ENCODE measurements around the gene LAMA2. TPM values are rescaled to one million over a fixed set of nuclear protein-coding genes. Genes with fewer than 3 reads are reported as not detected.

Gene LAMA2
- total RNA-seq, 4 donors from 2014 or later = 15.4 to 55.3 (median 38.7) TPM

DNA sequence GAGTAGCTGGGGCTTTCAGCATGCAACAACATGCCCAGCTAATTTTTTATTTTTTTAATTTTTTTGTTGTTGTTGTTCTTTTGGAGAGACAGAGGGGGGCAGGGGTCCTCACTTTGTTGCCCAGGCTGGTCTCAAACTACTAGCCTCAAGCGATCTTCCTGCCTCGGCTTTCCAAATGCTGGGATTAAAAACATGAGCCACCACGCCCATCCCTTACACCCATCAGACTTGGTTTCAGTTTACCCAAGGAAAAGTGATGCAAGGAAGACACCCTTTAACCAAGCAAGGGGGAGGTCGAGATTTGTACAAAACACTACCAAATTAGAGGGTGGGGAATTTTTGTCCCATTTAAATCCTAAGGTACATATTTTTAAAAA is 616.9 kb downstream of the LAMA2 start:
- TF ChIP-seq POLR2A (IDR thresholded peaks at IDR 0.05) = no peak
- TF ChIP-seq, protein P1, sequence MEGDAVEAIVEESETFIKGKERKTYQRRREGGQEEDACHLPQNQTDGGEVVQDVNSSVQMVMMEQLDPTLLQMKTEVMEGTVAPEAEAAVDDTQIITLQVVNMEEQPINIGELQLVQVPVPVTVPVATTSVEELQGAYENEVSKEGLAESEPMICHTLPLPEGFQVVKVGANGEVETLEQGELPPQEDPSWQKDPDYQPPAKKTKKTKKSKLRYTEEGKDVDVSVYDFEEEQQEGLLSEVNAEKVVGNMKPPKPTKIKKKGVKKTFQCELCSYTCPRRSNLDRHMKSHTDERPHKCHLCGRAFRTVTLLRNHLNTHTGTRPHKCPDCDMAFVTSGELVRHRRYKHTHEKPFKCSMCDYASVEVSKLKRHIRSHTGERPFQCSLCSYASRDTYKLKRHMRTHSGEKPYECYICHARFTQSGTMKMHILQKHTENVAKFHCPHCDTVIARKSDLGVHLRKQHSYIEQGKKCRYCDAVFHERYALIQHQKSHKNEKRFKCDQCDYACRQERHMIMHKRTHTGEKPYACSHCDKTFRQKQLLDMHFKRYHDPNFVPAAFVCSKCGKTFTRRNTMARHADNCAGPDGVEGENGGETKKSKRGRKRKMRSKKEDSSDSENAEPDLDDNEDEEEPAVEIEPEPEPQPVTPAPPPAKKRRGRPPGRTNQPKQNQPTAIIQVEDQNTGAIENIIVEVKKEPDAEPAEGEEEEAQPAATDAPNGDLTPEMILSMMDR (IDR thresholded peaks at IDR 0.05) = no peak

DNA sequence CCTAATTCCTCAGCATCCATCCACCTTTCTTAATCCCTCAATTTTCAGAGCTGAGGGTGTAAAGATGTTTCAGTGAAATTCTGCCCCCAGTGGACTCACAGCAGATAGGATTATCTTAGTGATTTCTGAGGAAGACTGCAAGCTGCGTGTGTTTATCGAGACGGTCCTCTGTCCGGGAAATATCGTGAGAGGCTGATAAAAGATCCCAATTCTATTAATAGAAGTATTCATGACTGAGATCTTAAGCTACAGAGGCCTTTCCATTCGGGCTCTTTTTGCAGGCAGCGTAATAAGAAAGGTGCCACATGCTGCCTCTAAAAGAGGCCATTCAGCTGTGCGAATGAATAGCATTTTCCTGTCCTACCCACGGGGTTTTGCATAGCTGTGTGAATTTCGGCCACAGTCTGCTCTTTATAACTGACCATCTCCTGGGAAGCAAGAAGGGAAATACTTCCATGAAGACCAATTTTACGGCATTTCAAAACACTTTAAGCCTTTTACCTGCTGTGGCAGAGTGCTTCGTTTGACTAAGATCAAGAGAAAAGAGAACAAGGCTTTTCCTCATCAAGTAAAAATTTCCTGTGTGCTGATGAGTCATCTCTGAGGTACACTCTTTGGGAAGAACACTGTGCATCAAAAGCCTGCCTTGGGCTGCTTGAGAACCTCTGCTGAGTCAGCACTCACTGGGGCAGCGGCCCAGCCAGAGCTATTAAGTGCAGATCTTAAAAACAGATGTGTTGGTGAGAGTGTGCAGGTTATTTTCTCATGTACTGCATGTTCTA is 618.2 kb downstream of the LAMA2 start:
- DNase-seq = peak in 1 of 3 donors; percentile 58
- Histone ChIP-seq H3K27ac (no peak overlapping the region), H3K36me3 (no peaks in the 10 kb centered on the region), H3K4me1 (no peaks in the 10 kb centered on the region), H3K27me3 (no peaks in the 10 kb centered on the region), H3K9me3 (no peaks in the 10 kb centered on the region), H3K4me3 (no peak overlapping the region)
- TF ChIP-seq, protein P1 (IDR thresholded peaks at IDR 0.05) = peak in 1 of 6 experiments; percentile 5
- no peak for TF ChIP-seq POLR2A (IDR thresholded peaks at IDR 0.05)

More for the DNA sequence above, 616.9 kb downstream of the LAMA2 start:
- no peak overlapping the region for H3K4me3 ChIP-seq
- no peaks in the 10 kb centered on the region for H3K4me1 ChIP-seq
- H3K9me3 ChIP-seq = no peaks in the 10 kb centered on the region
- H3K36me3 ChIP-seq = no peaks in the 10 kb centered on the region
- no peaks in the 10 kb centered on the region for H3K27me3 ChIP-seq
- DNase-seq = no peak
- no peak overlapping the region for H3K27ac ChIP-seq

DNA sequence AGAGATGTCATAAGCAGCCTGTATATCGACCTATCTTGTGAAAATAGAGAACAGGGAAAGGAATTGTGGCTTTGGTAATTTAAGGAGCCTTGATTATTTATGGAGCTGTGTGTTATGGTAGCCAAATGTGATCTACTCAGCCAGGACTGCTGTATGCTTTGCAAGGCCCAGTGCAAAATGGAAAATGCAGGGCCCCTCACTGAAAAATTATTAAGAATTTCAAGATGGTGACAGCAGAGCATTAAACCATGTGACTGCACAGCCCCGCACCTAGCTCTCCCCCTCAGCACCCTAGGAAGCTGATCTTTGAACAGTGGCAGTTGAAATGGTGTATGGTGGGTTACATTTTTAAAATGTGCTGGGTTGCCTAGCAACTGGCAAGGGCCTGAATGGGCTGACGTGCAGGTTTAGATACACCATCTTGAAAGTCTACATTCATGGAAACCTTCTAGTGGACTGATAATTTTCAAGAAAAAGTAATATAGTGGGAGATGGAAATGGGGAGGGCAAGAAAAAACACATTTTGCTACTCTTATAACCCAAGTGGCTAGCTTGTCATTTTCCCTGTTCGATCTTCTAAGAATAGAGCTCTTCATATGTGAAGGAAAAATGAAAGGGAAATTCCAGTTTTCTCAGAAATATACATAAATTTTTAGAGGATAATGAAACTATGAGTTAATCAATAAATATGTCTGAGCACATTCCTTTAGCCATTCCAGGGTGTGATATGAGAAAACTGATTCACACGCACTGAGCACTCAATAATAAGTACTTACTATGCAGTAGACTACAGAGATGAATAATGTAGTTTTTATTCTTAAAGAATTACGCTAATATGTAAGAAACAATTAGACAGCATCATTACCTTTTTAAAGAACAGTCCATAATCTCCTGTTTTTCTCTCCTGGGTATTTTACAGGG is 619.1 kb downstream of the LAMA2 start:
- no peak for DNase-seq
- Histone ChIP-seq H3K9me3 (no peaks in the 10 kb centered on the region), H3K36me3 (no peaks in the 10 kb centered on the region), H3K27me3 (no peaks in the 10 kb centered on the region), H3K27ac (no peak overlapping the region), H3K4me1 (no peaks in the 10 kb centered on the region), H3K4me3 (no peak overlapping the region)
- TF ChIP-seq, protein P1 (IDR thresholded peaks at IDR 0.05) = no peak
- TF ChIP-seq POLR2A (IDR thresholded peaks at IDR 0.05) = no peak

DNA sequence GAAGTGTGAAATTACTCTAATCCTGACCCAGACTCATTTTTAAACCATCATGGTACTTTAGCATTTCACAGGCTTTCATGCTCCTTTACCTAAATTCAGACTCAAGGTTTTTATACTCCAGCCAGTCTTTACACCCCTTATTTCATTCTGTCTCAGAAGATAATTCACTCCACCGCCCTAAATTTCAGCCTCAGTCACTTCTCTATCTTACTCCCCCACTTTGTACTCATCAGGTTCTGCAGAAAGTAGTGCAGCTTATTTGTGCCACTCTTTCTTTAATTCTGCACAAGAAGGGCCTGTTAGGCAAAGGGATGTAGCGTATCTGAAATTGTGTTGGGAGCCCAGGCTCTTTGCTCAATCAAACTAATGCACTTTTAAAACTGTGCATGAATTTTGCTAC is 621.5 kb downstream of the LAMA2 start:
- no peak overlapping the region for H3K4me3 ChIP-seq
- H3K27ac ChIP-seq = no peak overlapping the region
- DNase-seq = no peak
- no peaks in the 10 kb centered on the region for H3K36me3 ChIP-seq
- no peaks in the 10 kb centered on the region for H3K4me1 ChIP-seq
- TF ChIP-seq, protein P1 (IDR thresholded peaks at IDR 0.05) = no peak
- no peak for TF ChIP-seq POLR2A (IDR thresholded peaks at IDR 0.05)
- H3K9me3 ChIP-seq = no peaks in the 10 kb centered on the region
- no peaks in the 10 kb centered on the region for H3K27me3 ChIP-seq

DNA sequence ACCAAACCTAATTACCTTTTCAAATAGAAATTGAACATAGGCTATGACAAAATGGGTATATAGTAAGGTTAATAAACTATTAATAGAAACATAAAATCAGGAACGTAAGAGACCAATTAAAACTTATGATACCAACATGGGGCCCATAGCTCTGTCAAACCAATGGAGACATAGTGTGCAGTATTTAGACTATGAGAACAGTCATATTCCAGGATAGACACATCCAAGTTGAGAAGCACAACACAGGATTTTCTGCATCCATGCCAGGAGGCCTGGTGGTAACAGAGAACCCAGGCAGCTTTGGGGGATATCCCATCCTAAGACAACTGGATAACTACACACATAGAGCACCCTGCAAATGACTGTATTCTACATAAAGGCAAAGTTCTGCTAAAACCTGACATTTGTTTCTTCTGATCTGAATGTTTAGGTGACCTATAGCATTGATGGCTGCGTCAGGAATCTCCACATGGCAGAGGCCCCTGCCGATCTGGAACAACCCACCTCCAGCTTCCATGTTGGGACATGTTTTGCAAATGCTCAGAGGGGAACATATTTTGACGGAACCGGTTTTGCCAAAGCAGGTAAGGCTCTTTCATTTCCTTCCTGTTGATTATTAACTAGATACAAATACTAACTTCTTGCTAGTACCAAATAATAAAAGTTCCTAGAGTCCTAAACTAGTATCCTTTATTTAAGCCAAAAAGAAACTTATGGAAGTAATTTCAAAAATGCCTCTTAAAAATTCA is 624.3 kb downstream of the LAMA2 start:
- H3K36me3 ChIP-seq = no peaks in the 10 kb centered on the region
- no peaks in the 10 kb centered on the region for H3K27me3 ChIP-seq
- H3K27ac ChIP-seq = no peak overlapping the region
- no peak overlapping the region for H3K4me3 ChIP-seq
- no peaks in the 10 kb centered on the region for H3K4me1 ChIP-seq
- DNase-seq = no peak
- no peaks in the 10 kb centered on the region for H3K9me3 ChIP-seq
- TF ChIP-seq, protein P1 (IDR thresholded peaks at IDR 0.05) = no peak
- no peak for TF ChIP-seq POLR2A (IDR thresholded peaks at IDR 0.05)
